IPS-11a (cell line): ENCODE measurements around the gene CPA5.

ENCODE experiments used
- H3K4me3 ChIP-seq: one replicate; pipeline ENCODE4 v1.5.1; 2013; ENCODE audit warnings: low read depth, low read length, control low read depth

CPA5 gene

GRCh38 chr7:130356876-130357611 lies 12.4 kb downstream of the CPA5 start:
- no peak overlapping the region for H3K4me3 ChIP-seq

- H3K4me3 ChIP-seq, result no peak overlapping the region
These were observed 13.9 kb downstream of the CPA5 start for GRCh38 chr7:130358471-130358870.

GRCh38 chr7:130359276-130359857 lies 14.8 kb downstream of the CPA5 start:
- no peak overlapping the region for H3K4me3 ChIP-seq

- H3K4me3 ChIP-seq, result no peak overlapping the region
These were observed 15.9 kb downstream of the CPA5 start for GRCh38 chr7:130360518-130360917.

- H3K4me3 ChIP-seq, result no peak overlapping the region
These were observed 17.1 kb downstream of the CPA5 start for GRCh38 chr7:130361681-130362080.

- no peak overlapping the region for H3K4me3 ChIP-seq
These were observed 17.7 kb downstream of the CPA5 start for GRCh38 chr7:130362251-130362816.

GRCh38 chr7:130363026-130363847 lies 18.6 kb downstream of the CPA5 start:
- no peak overlapping the region for H3K4me3 ChIP-seq

- no peak overlapping the region for H3K4me3 ChIP-seq
These were observed 19.8 kb downstream of the CPA5 start for GRCh38 chr7:130364451-130364850.

- H3K4me3 ChIP-seq, result no peak overlapping the region
These were observed 20.5 kb downstream of the CPA5 start for GRCh38 chr7:130365088-130365487.

GRCh38 chr7:130365511-130366441 lies 21.2 kb downstream of the CPA5 start:
- no peak overlapping the region for H3K4me3 ChIP-seq

GRCh38 chr7:130366564-130366963 lies 21.9 kb downstream of the CPA5 start:
- no peak overlapping the region for H3K4me3 ChIP-seq

GRCh38 chr7:130367088-130367755 lies 22.6 kb downstream of the CPA5 start:
- no peak overlapping the region for H3K4me3 ChIP-seq

- H3K4me3 ChIP-seq, result no peak overlapping the region
These were observed 23.5 kb downstream of the CPA5 start for GRCh38 chr7:130367836-130368746.

- no peak overlapping the region for H3K4me3 ChIP-seq
These were observed 24.6 kb downstream of the CPA5 start for GRCh38 chr7:130369110-130369711.

- H3K4me3 ChIP-seq, result no peak overlapping the region
These were observed 25.4 kb downstream of the CPA5 start for GRCh38 chr7:130369831-130370550.

GRCh38 chr7:130371046-130371445 lies 26.4 kb downstream of the CPA5 start:
- no peak overlapping the region for H3K4me3 ChIP-seq

GRCh38 chr7:130372402-130373165 lies 28.0 kb downstream of the CPA5 start:
- H3K4me3 ChIP-seq, result no peak overlapping the region
